ENCODE measurements around the gene ZIC1. TPM values are rescaled to one million over a fixed set of nuclear protein-coding genes. Genes with fewer than 3 reads are reported as not detected.
A peak's percentile ranks its signal among the peaks of the same experiment; 100 is the strongest.

ZIC1 gene
- total and polyA plus RNA-seq, 2 experiments from 2014 or later, result 0.21 to 0.95 TPM

DNA sequence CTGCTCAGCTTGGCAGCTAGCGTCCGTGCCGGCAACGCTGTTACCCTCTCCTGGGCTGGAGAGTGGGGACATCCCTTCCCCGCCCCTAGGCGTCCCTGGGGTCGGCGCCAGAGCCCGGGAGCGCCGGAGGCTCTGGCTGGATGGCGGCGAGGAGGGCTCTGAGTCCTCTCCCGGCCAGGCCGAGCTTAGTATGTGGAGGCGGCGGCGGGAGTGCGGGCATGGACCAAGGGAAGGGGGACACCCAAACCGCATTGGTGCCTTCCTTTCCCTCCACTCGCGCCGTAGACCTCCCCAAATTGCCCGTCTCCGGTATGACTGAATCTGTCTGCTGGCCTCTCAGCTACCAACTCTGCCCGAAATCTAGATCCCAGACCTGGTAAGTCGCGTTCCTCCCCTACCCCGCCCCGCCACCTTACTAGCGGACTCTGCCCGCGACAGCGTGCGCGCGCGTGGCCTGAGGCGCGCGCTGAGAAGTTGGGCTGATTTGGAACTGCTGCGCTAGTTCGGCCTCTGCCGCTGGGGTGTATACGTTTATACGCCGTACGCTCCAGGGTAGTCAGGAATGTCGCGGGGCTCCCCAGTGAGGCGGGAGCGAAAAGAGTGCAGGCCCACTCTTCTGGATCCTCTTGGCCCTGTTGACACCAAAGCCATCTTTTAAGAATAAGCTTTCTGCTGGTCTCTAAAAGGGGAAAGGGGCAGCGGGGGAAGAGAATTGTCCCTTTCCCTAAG is 12.2 kb downstream of the ZIC1 start:
- Histone ChIP-seq H3K79me2 (replicated peaks; ENCODE audit: insufficient read depth) (no peaks in the 10 kb centered on the region), H3K4me3 (peak overlapping the region; percentile 54), H3F3A (replicated peaks; ENCODE audit: low read depth) (peaks cover 33% of the 10 kb centered on the region), H3K36me3 (ENCODE audit: insufficient read depth) (no peaks in the 10 kb centered on the region), H3K27me3 (ENCODE audit: insufficient read depth) (peaks cover 100% of the 10 kb centered on the region), H4K20me1 (replicated peaks; ENCODE audit: insufficient read depth) (no peaks in the 10 kb centered on the region; the same call in none of the 2 replicates), H2AFZ (peak overlapping the region; percentile 39), H3K4me1 (ENCODE audit: insufficient read depth) (peaks cover 69% of the 10 kb centered on the region), H3K4me2 (peak overlapping the region; percentile 85), H3K9me2 (ENCODE audit: insufficient read depth) (no peaks in the 10 kb centered on the region), H3K27ac (ENCODE audit: low read depth) (no peak overlapping the region)
- TF ChIP-seq EZH2 (IDR thresholded peaks at IDR 0.05; ENCODE audit: low read depth, unreplicated experiment) (peak; percentile 95), EZH2phosphoT487 (IDR thresholded peaks at IDR 0.05; ENCODE audit: unreplicated experiment) (peak; percentile 88), JUNB (IDR thresholded peaks at IDR 0.05; ENCODE audit: unreplicated experiment) (no peak)
- Mint-ChIP-seq H3K4me1 (peaks cover 55% of the 10 kb centered on the region), H3K27me3 (ENCODE audit: insufficient read depth, low read depth, poor library complexity) (peaks cover 92% of the 10 kb centered on the region), H3K4me3 (peak overlapping the region; percentile 73), H3K36me3 (ENCODE audit: low read depth) (no peaks in the 10 kb centered on the region), H3K9me3 (peaks cover 3% of the 10 kb centered on the region; the same call in 1 of the 3 replicates), H3K27ac (no peak overlapping the region)
- peak; percentile 75 for DNase-seq (ENCODE audit: low spot score)
- ATAC-seq, result peak; percentile 57

DNA sequence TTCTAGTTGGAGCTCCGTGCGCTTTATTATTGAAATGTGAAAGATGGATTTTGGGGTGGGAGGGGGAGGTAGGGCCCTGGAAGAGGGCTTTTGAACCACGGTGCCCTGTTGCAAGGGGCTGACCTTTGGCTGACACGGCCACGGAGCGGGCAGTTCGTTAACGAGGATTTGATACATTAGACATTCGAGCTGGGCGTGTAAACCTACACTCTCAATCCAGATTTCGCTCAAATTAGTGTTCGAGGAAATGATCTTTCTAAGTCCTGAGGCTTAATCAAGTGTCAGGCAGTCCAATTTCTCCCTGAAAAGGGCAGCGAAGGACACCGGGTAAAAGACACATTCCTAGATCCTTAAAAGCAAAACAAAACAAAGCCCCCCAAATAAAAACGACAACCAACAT is 13.0 kb downstream of the ZIC1 start:
- Histone ChIP-seq H3K4me1 (ENCODE audit: insufficient read depth) (peaks cover 61% of the 10 kb centered on the region), H2AFZ (no peak overlapping the region), H3K27me3 (ENCODE audit: insufficient read depth) (peaks cover 100% of the 10 kb centered on the region), H3K4me2 (peak overlapping the region; percentile 85), H3K4me3 (peak overlapping the region; percentile 54), H3K9me2 (ENCODE audit: insufficient read depth) (no peaks in the 10 kb centered on the region), H3K27ac (ENCODE audit: low read depth) (no peak overlapping the region), H3K79me2 (replicated peaks; ENCODE audit: insufficient read depth) (no peaks in the 10 kb centered on the region), H3F3A (replicated peaks; ENCODE audit: low read depth) (peaks cover 33% of the 10 kb centered on the region), H4K20me1 (replicated peaks; ENCODE audit: insufficient read depth) (no peaks in the 10 kb centered on the region; the same call in none of the 2 replicates), H3K36me3 (ENCODE audit: insufficient read depth) (no peaks in the 10 kb centered on the region)
- no peaks in the 10 kb centered on the region for H3K36me3 Mint-ChIP-seq (ENCODE audit: low read depth)
- H3K9me3 Mint-ChIP-seq, result peaks cover 3% of the 10 kb centered on the region; the same call in 1 of the 3 replicates
- H3K4me3 Mint-ChIP-seq, result peak overlapping the region; percentile 73
- DNase-seq (ENCODE audit: low spot score), result no peak
- ATAC-seq, result no peak
- peaks cover 84% of the 10 kb centered on the region for H3K27me3 Mint-ChIP-seq (ENCODE audit: insufficient read depth, low read depth, poor library complexity)
- peaks cover 55% of the 10 kb centered on the region for H3K4me1 Mint-ChIP-seq
- H3K27ac Mint-ChIP-seq, result no peak overlapping the region
- no peak for TF ChIP-seq CREB1 (CRISPR knock-in tag; IDR thresholded peaks at IDR 0.05; ENCODE audit: low read depth)
- TF ChIP-seq, protein P1, sequence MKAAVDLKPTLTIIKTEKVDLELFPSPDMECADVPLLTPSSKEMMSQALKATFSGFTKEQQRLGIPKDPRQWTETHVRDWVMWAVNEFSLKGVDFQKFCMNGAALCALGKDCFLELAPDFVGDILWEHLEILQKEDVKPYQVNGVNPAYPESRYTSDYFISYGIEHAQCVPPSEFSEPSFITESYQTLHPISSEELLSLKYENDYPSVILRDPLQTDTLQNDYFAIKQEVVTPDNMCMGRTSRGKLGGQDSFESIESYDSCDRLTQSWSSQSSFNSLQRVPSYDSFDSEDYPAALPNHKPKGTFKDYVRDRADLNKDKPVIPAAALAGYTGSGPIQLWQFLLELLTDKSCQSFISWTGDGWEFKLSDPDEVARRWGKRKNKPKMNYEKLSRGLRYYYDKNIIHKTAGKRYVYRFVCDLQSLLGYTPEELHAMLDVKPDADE (IDR thresholded peaks at IDR 0.05), result no peak
- TF ChIP-seq STAT1 (IDR thresholded peaks at IDR 0.05; ENCODE audit: unreplicated experiment), result no peak
- TF ChIP-seq ZNF114 (CRISPR knock-in tag; IDR thresholded peaks at IDR 0.05), result no peak
- no peak for TF ChIP-seq JUNB (IDR thresholded peaks at IDR 0.05; ENCODE audit: unreplicated experiment)
